NCI-H1092 (cell line): ENCODE results near the gene GCLC.
"Not testable (repeated sequence)": the region's sequence is repeated elsewhere in the genome, so short reads cannot be mapped to it uniquely, and the experiment has no call there.

Experiments
- DNase-seq: peaks from one replicate; lab custom pipeline; 2025; lab: John Stamatoyannopoulos, UW

The GCLC gene

GRCh38 chr6:53556986-53557715 lies 12.2 kb upstream of the GCLC start:
- no peak for DNase-seq

DNA sequence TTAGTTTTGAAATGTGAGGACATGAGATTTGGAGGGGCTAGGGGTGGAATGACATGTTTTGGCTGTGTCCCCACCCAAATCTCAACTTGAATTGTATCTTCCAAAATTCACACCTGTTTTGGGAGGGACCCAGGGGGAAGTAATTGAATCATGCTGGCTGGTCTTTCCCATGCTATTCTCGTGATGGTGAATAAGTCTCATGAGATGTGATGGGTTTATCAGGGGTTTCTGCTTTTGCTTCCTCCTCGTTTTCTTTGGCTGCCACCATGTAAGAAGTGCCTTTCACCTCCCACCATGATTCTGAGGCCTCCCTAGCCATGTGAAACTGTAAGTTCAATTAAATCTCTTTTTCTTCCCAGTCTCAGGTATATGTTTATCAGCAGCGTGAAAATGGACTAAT lies 8.7 kb upstream of the GCLC start:
- DNase-seq: not testable (repeated sequence)

DNA sequence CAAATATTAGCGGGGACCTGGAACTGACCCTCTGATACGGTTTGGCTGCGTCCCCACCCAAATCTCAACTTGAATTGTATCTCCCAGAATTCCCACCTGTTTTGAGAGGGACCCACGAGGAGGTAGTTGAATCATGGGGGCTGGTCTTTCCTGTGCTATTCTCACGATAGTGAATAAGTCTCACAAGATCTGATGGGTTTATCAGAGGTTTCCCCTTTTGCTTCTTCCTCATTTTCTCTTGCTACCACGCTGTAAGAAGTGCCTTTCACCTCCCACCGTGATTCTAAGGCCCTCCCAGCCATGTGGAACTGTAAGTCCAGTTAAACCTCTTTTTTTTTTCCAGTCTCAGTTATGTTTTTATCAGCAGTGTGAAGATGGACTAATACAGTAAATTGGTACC lies 6.8 kb upstream of the GCLC start:
- not testable (repeated sequence) for DNase-seq

DNA sequence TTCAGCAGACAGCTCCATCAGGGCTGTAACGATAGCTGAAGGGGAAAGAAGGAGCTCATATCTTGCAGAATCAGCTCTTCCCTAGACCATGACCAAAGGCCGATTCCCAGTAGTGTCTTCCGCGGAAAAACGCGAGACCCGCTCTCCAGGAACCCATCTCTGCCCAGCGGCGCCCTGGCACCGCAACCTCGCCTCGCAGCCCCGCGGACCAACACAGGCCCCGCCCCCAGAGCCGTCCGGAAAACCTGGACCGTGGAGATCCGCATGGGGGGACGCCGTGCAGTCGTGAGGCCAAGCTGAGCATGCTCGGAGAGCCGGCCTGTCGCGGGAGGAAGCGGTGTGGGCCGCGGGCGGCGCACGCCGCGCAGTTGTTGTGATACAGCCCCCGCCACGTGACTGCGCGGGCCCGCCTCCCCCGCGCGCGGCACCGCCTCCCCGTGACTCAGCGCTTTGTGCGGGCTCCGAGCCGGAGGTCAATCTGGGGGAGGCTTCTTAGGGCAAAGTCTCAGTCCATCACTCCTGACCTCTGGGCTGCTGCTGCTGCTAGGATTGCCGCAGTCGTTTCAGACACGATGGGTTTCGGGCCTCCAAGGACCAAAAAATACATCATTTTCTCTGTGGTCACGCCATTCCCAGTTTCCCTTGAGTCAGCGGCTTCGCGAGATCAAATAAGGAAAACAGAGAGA lies 3.1 kb upstream of the GCLC start:
- DNase-seq: peak; percentile 86

GRCh38 chr6:53547166-53547810 lies 2.4 kb upstream of the GCLC start:
- peak; percentile 61 for DNase-seq

DNA sequence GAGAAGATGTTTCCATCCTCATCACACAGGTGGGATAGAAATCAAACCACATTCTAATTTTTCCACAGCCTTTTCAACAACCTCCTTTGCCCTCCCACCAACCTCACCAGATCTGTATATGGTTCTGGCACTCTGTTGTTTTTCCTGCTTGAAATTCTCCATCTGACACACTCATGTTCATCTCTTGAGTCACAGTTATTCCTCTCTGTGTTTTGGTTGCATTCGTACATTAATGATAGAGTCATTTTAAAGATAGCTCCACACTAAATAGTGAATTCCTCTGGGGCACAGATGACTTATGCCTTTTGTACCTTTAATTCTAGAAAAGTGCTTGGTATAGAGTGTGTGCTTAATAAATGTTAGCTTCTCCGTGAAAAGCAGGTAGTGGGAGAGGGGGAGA lies 1.4 kb upstream of the GCLC start:
- no peak for DNase-seq

DNA sequence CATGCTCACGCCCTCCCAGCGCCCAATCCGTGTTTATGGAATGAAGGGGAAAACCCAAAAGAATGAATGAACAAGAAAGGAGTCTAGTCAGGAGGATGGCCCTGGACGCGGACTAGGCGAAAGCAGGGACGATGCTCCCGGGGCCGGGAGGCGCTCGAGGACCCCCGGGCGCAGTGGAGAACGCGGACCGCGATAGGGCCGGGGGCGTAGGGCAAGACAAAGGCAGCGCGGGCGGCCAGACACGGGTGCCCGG lies 758 bp downstream of the GCLC start:
- peak; percentile 5 for DNase-seq

GRCh38 chr6:53543359-53544216 lies 1.3 kb downstream of the GCLC start:
- DNase-seq: no peak

GRCh38 chr6:53541900-53542299 lies 3.0 kb downstream of the GCLC start:
- DNase-seq: no peak

DNA sequence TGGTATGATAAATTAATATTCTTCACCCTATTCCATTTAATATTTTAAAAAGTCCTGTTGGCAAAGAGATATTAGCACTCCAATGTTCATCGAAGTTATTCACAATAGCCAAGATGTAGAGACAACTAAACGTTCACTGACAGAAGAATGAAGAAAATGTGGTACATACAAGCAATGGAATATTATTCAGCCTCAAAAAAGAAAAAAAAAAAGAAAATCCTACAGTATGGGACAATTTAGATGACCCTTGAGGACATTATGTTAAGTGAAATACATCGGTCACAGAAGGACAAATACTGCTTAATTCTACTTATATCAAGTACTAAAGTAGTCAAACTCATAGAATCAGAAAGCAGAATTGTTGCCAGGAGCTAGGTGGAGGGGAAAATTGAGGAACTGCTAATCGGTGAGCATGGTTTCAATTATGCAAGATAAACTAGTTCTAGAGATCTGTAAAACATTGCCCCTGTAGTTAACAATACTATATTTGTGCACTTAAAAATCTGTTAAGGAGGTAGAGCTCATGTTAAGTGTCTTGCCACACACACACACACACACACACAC lies 4.7 kb downstream of the GCLC start:
- no peak for DNase-seq

- no peak for DNase-seq
Observed at GRCh38 chr6:53539561-53539960, 5.3 kb downstream of the GCLC start.

GRCh38 chr6:53536561-53536960 lies 8.3 kb downstream of the GCLC start:
- no peak for DNase-seq

DNA sequence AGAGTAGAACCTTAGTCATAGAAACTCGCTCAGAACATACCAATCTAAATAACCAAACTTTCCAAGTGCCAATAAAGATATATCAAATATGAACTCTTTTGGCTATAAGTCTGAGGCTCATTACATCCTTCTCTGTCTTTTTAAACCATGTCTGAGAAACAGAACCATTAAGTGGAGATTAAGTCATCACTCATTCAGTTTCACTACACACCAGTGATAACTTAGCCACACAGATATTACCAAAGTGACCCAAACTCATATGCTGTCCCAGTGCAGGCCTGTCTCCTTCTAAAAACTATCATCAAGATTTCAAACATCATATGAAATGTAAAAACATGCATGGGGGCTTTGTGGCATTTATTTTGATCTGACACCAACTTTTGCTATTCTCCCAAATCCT lies 12.0 kb downstream of the GCLC start:
- DNase-seq: no peak

DNA sequence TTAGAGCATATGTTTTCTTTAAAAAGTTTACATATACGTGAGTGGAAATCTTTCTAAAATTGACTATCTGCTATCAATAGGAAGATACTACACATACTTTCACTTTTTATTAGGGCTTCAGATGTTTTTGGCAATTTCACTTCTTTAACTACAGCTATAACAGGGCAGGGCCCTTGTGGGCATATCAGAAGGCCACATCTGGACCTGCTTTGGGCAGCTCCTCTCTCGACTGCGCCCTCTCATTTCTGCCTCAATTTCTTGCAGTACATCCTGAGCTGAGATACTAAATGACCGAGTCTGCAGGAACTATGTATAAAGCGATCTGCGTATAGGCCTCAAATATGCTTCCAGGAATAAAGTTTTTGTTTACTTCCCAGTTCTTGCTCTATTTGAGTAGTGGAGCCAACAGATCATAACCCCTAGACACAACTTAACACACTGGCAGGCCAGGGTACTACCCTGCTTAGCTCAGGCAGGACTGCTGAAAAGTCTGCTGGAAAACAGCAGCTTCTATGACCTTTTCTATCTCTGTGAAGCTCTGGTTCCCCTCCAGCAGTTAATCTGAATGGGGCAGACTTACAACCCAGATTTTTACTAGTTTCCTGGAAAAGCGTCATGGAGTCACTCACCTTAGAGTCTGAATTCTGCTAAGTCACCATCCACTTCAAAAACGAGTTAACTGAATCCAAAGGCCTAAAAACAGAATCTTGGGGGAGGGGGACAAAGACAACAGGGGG lies 12.7 kb downstream of the GCLC start:
- DNase-seq: no peak

GRCh38 chr6:53530780-53531386 lies 14.0 kb downstream of the GCLC start:
- DNase-seq: no peak

DNA sequence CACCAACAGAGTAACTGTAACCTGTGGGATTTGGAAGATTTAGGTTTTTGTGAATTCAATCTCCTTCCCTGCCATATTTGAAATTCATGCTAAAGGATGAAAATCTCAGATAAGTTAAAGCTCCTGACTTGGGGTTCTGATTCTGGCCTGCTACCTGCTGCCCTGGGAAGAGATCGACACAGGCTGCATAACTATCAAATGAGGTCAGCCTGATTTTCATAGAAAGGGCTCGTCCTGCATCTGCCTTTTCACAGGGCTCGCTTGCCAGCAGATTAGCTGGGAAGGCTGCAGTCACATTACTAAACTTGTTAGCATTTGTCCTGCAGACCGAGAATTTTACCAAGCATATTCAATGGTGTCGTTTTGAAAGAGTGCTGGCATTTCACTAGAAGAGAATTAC lies 14.6 kb downstream of the GCLC start:
- DNase-seq: no peak

DNA sequence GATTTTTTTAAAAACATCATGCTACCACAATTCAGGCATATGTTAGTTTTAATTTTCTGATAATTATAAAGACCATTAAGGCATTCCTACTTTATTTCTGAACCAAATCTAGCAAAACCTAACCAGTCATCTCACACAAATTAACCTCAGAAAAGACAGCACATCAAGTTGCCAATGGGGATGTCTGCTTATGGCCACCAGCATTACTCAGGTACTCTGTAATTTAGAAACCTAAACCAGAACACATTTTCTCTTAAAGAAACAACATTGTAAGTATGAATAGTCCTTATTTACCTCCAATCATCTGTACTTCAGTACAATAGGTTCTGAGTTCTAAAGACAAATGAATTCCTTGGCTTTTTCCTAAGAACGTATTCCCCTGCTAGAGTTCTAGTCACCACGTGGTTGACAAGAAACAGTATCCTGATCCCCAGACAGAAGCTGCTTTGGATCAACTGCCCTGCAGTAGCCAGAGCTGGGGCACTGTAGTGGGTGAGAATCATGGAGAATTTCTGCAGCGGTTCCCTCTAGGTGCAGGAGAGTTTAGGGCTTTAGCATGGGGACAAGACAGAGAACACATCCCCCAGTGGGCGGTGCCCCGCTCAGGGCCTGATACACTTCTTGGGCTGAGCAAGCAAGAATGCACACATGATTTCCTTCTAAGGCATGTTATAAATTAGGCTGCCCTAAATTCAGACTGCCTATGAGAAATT lies 15.4 kb downstream of the GCLC start:
- no peak for DNase-seq

- DNase-seq: no peak
Observed at GRCh38 chr6:53528107-53528506, 16.8 kb downstream of the GCLC start.

DNA sequence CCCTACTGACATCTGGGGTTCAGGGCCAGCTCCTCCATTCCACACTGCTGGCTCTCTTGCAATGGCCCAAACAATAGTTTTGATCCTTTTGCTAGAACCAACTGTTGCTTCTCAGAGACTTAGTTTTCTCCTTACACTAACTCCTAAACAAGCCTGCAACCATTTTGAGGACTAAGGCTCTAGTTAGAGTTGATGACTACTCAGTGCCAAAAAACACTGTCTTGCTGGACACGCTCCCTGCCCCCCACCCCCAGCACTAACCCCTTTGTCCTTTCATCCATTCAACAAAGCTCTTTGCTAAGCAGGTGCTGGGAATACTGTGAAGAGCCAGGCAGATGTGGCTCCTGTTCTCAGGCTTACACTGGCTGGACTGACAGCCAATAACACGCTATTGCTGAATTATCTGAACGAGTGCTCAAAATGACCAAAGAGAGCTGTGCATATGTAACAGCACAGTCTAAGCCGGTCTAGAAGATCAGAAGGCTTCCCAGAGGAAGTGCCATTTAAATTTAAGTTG lies 17.6 kb downstream of the GCLC start:
- peak; percentile 51 for DNase-seq

GRCh38 chr6:53526000-53526399 lies 18.9 kb downstream of the GCLC start:
- no peak for DNase-seq
